ENCODE measurements around the gene SEPTIN1. TPM values are rescaled to one million over a fixed set of nuclear protein-coding genes. Genes with fewer than 3 reads are reported as not detected.

Gene SEPTIN1
- total and polyA plus RNA-seq, 2 of the 4 experiments (the other 2 are of a cell fraction), result 0.24 TPM; not detected in 1

- CTCF ChIA-PET, result no interaction called here
- no peak overlapping the region for H2BK5ac ChIP-seq (ENCODE audit: low read depth, low read length, poor library complexity, severe bottlenecking)
These were observed 1.2 kb upstream of the SEPTIN1 start for GRCh38 chr16:30383521-30383920.

More at GRCh38 chr16:30383521-30383920, 1.2 kb upstream of the SEPTIN1 start:
- H3K14ac ChIP-seq (replicated peaks; ENCODE audit: low read depth, low read length), result no peak overlapping the region
- no peak overlapping the region for H2BK20ac ChIP-seq (ENCODE audit: low read depth, low read length)
- peaks cover 7% of the 10 kb centered on the region; the same call in 1 of the 2 replicates for H3K9me1 ChIP-seq (ENCODE audit: insufficient read depth, low read length)
- no peak overlapping the region for H3K4me2 ChIP-seq (ENCODE audit: low read depth, low read length)
- peaks cover 8% of the 10 kb centered on the region for H4K20me1 ChIP-seq (ENCODE audit: insufficient read depth, low read length)
- H3K23ac ChIP-seq (ENCODE audit: low read depth, low read length), result no peak overlapping the region
- no peak overlapping the region for H3K4me3 ChIP-seq (ENCODE audit: insufficient read depth, low read depth, low read length)
- no peak overlapping the region for H4K5ac ChIP-seq (ENCODE audit: low read depth, low read length)
- no peak overlapping the region for H3K56ac ChIP-seq (ENCODE audit: extremely low read depth, insufficient read depth, low read length)
- no peak overlapping the region for H4K8ac ChIP-seq (ENCODE audit: low read depth in 2 of 2, low read length in 2 of 2)
- no peak overlapping the region for H2AFZ ChIP-seq (replicated peaks; ENCODE audit: low read length, poor library complexity)
- dilution Hi-C loops (cut with HindIII; ENCODE audit: low sequenced_read_pairs, unreplicated experiment) (no loop called here), intact Hi-C loops (cut with micrococcal nuclease) (no loop called here), in situ Hi-C loops (cut with MboI; ENCODE audit: low sequenced_read_pairs) (no loop called here)
- DNase-seq (no peak), ATAC-seq (ENCODE audit: low read depth) (no peak)
- peaks cover 5 to 18% of the 10 kb centered on the region in 2 experiments; a peak in 3 of 4 replicates for H3K79me1 ChIP-seq (ENCODE audit: low read depth in 1 of 2, low read length in 2 of 2)
- BruUV-seq (replicated peaks), result no TSS peak
- no peak overlapping the region for H2AK9ac ChIP-seq (replicated peaks; ENCODE audit: low read depth, low read length, poor library complexity)
- WGBS, 2 experiments (ENCODE audit: extremely low coverage in 2 of 2, insufficient read length in 1 of 2), result 10% methylated on average over 2 of the region's 2 CpGs; no CpG with 5 or more reads in 1 of the 2 experiments
- H3K36me3 ChIP-seq (ENCODE audit: control insufficient read depth, insufficient read depth, low read length), result no peaks in the 10 kb centered on the region
- H2BK120ac ChIP-seq (ENCODE audit: low read depth, low read length), result no peak overlapping the region
- peaks cover 2% of the 10 kb centered on the region; the same call in 1 of the 2 replicates for H3K4me1 ChIP-seq (ENCODE audit: control insufficient read depth, insufficient read depth, low read length)
- POLR2A ChIA-PET (ENCODE audit: unreplicated experiment), result interaction anchor here (0.8 kb wide), 1 partner anchor 11 kb away, joined by 3 read pairs; no protein-coding TSS in a partner anchor
- H3K27ac ChIP-seq (ENCODE audit: insufficient read depth, low read length), result no peak overlapping the region
- no peak overlapping the region for H4K91ac ChIP-seq (ENCODE audit: insufficient read depth, low read depth, low read length)
- H3K9me3 ChIP-seq (ENCODE audit: control insufficient read depth, insufficient read depth, low read length), result no peaks in the 10 kb centered on the region
- no peak overlapping the region for H3K18ac ChIP-seq (ENCODE audit: low read depth, low read length)
- no peak overlapping the region for H2AK5ac ChIP-seq (ENCODE audit: low read depth, low read length)
- TF ChIP-seq RFX5 (IDR thresholded peaks at IDR 0.05; ENCODE audit: low read depth, low read length) (no peak), SMC3 (IDR thresholded peaks at IDR 0.05; ENCODE audit: low read depth, low read length) (no peak), FOS (IDR thresholded peaks at IDR 0.05; ENCODE audit: low read depth, low read length) (no peak), BHLHE40 (IDR thresholded peaks at IDR 0.05; ENCODE audit: low read depth, low read length) (no peak), NFE2L2 (IDR thresholded peaks at IDR 0.05; ENCODE audit: low read depth, low read length) (no peak), CEBPB (IDR thresholded peaks at IDR 0.05; ENCODE audit: low read depth, low read length) (no peak), MAZ (IDR thresholded peaks at IDR 0.05; ENCODE audit: borderline replicate concordance, low read depth, low read length) (no peak), MXI1 (IDR thresholded peaks at IDR 0.05; ENCODE audit: borderline replicate concordance, low read depth, low read length) (no peak), RCOR1 (IDR thresholded peaks at IDR 0.05; ENCODE audit: insufficient replicate concordance, low read length) (no peak), POLR2A (IDR thresholded peaks at IDR 0.05; ENCODE audit: low read depth, low read length) (no peak), RAD21 (IDR thresholded peaks at IDR 0.05; ENCODE audit: low read length) (no peak), MAFK (IDR thresholded peaks at IDR 0.05; ENCODE audit: low read depth, low read length) (no peak), CHD1 (IDR thresholded peaks at IDR 0.05; ENCODE audit: low read depth, low read length) (no peak)
- TF ChIP-seq, protein P1, sequence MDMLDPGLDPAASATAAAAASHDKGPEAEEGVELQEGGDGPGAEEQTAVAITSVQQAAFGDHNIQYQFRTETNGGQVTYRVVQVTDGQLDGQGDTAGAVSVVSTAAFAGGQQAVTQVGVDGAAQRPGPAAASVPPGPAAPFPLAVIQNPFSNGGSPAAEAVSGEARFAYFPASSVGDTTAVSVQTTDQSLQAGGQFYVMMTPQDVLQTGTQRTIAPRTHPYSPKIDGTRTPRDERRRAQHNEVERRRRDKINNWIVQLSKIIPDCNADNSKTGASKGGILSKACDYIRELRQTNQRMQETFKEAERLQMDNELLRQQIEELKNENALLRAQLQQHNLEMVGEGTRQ (IDR thresholded peaks at IDR 0.05; ENCODE audit: low read depth, low read length), result no peak
- TF ChIP-seq, protein P2, sequence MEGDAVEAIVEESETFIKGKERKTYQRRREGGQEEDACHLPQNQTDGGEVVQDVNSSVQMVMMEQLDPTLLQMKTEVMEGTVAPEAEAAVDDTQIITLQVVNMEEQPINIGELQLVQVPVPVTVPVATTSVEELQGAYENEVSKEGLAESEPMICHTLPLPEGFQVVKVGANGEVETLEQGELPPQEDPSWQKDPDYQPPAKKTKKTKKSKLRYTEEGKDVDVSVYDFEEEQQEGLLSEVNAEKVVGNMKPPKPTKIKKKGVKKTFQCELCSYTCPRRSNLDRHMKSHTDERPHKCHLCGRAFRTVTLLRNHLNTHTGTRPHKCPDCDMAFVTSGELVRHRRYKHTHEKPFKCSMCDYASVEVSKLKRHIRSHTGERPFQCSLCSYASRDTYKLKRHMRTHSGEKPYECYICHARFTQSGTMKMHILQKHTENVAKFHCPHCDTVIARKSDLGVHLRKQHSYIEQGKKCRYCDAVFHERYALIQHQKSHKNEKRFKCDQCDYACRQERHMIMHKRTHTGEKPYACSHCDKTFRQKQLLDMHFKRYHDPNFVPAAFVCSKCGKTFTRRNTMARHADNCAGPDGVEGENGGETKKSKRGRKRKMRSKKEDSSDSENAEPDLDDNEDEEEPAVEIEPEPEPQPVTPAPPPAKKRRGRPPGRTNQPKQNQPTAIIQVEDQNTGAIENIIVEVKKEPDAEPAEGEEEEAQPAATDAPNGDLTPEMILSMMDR (conservative IDR thresholded peaks at IDR 0.05; ENCODE audit: low read depth, low read length), result no peak
- TF ChIP-seq, protein P3, sequence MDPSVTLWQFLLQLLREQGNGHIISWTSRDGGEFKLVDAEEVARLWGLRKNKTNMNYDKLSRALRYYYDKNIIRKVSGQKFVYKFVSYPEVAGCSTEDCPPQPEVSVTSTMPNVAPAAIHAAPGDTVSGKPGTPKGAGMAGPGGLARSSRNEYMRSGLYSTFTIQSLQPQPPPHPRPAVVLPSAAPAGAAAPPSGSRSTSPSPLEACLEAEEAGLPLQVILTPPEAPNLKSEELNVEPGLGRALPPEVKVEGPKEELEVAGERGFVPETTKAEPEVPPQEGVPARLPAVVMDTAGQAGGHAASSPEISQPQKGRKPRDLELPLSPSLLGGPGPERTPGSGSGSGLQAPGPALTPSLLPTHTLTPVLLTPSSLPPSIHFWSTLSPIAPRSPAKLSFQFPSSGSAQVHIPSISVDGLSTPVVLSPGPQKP (IDR thresholded peaks at IDR 0.05; ENCODE audit: borderline replicate concordance, low read depth, low read length), result no peak
- no peaks in the 10 kb centered on the region for H3K27me3 ChIP-seq (ENCODE audit: control insufficient read depth, insufficient read depth, low read length)
- H3K9ac ChIP-seq (ENCODE audit: low read depth, low read length), result no peak overlapping the region
- H2BK15ac ChIP-seq (ENCODE audit: low read depth, low read length), result no peak overlapping the region
- no peak overlapping the region for H3K4ac ChIP-seq (ENCODE audit: low read depth, low read length)

Measured in IMR-90 (cell line).